Pancreas (tissue), 10 donors: ENCODE data around the gene IER3. TPM values are rescaled to one million over a fixed set of nuclear protein-coding genes. Genes with fewer than 3 reads are reported as not detected.
"Not testable (repeated sequence)": the region's sequence is repeated elsewhere in the genome, so short reads cannot be mapped to it uniquely, and the experiment has no call there.

ENCODE experiments used
- ATAC-seq, 4 donors: fragments of 200-7000 bp; cut with Tn5 transposase; one replicate each; pipeline versions ENCODE4 v1.8.0 to v1.9.1; 2020; ENCODE audit warnings: mild to moderate bottlenecking in 4 of 4, moderate library complexity in 4 of 4
- DNase-seq, 6 donors: peaks; one replicate each; pipeline ENCODE4 v3.0.0-alpha.2; 2020
- FAIRE-seq: peaks from 2 replicates; lab custom pipeline; 2012; peaks lifted over from hg19 to GRCh38; lab: Jason Lieb, UNC
- H3K27ac ChIP-seq, 4 donors: fragments of 200-600 bp; sonication (generic); 1 replicate in 3 of 4; 2 replicates in 1 of 4; pipeline versions ENCODE4 v1.5.0 to v1.8.0; 2020
- H3K27me3 ChIP-seq, 4 donors: fragments of 200-600 bp; one replicate each; pipeline ENCODE4 v1.8.0; 2021
- H3K36me3 ChIP-seq, 3 donors: fragments of 200-600 bp; sonication (generic) in 1 of 3; one replicate each; pipeline versions ENCODE4 v1.5.0 to v1.8.0; 2020 to 2021
- H3K4me1 ChIP-seq, 3 donors: fragments of 200-600 bp; one replicate each; pipeline ENCODE4 v1.8.0; 2021
- H3K4me3 ChIP-seq, 4 donors: fragments of 200-600 bp; sonication (generic) in 2 of 4; one replicate each; pipeline versions ENCODE4 v1.5.0 to v1.8.0; 2020 to 2021
- H3K9me3 ChIP-seq, 4 donors: fragments of 200-600 bp; one replicate each; pipeline ENCODE4 v1.8.0; 2021
- CTCF ChIP-seq, 4 donors: fragments of 200-600 bp; sonication (generic) in 3 of 4; IDR thresholded peaks; one replicate each; pipeline versions ENCODE4 v1.5.0 to v1.8.0; 2021; ENCODE audit warnings: antibody characterized with exemption in 4 of 4
- WGBS, 2 donors: extraction: QIAGEN DNeasy Blood & Tissue Kit; methylation state at CpG; one replicate each; pipeline ENCODE4 v1.1.7; 2013; 5-methylcytosine and 5-hydroxymethylcytosine counted together
- intact Hi-C, 3 donors: fragments of 100-400 bp; cut with DNase I; formaldehyde crosslinking; loops; one replicate each; pipeline versions ENCODE4 v1.11.1 to v1.14.2; 2022
- polyA plus RNA-seq, 2 donors: library from polyadenylated mRNA; stranded (reverse); fragments of 200-250 nt; gene quantifications; one replicate each; pipeline ENCODE4 v1.2.3, GENCODE V29; 2013
- total RNA-seq, 6 donors: library from RNA; stranded (reverse); fragmentation: NEBNext Ultra II Directional in 4 of 6; extraction: Animal tissue kit (Norgen Biotek cat#: 25700) in 4 of 6; gene quantifications; one replicate each; pipeline versions ENCODE4 v1.2.1 to v1.2.4, GENCODE V29; 2021 to 2023
- donor health status: healthy with polysubstance abuse.
- donor health status: DM: no; HTN: no; CAD: no; lungs with moderate emphysema.
- donor health status: DM: no; HTN: no; CAD: no.
- donor health status: control.
- donor health status: control.
- donor health status: Bipolar disorder and iron deficiency.
- donor health status: DM: yes; HTN: yes; CAD: no.
- donor health status: DM: no; HTN: no; CAD: no.
- donor health status: DM: no; HTN: no; CAD: no.
- donor health status: DM: yes; HTN: yes; CAD: no.

IER3 gene
- total and polyA plus RNA-seq, 8 donors: 23.0 to 174 (median 48.8) TPM

DNA sequence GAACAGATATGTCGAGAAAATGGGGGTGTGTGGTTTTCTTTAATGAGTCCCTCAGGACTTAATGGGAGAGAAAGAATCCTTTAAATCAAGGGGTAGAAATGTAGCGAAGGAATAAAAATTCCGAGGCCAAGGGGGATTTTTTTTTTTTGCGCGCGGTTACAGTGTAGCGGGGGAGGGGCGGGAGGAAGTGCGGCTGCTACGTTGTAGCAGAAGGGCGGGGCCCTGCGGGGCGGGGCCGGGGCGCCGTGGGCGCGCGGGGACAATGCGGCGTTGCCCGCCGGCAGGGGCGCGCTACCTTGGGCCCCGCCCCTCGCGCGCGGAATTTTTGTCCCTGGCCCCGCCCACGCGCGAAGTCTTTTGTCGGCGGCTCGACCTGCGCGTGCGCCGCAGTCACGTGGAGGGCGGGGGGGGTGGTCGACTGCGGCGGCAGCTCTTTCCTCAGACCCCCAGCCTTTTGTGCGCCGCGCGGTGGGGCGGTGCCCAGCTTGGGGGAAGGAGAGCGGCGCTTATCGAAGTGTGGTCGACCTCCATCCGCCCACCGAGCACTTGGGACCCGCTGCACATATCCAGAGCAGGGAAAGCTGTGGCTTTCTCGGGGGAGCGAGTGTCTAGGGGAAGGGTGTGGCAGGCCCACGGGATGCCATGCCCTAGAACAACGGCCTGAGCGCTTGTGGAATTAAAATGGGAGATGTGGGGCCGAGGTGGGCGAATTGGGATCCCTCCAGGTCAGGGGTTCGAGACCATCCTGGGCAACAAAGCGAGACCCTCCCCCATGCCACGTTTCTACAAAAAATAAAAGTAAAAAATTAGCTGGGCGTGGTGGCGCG lies 22.9 kb downstream of the IER3 start:
- peak overlapping the region; percentile 63 to 84 (median 84) for H3K4me3 ChIP-seq
- ATAC-seq: peak; percentile 70 to 80 (median 74)
- H3K9me3 ChIP-seq: no peaks in the 10 kb centered on the region
- H3K4me1 ChIP-seq: peaks cover 8 to 12% (median 8%) of the 10 kb centered on the region in 3 donors
- DNase-seq: peak; percentile 87 to 95 (median 92)
- H3K27me3 ChIP-seq: no peaks in the 10 kb centered on the region
- TF ChIP-seq CTCF (IDR thresholded peaks at IDR 0.05): peak in 3 of 4 donors; percentile 42 to 49 (median 47)
- peaks cover 0 to 24% (median 11%) of the 10 kb centered on the region in 3 donors for H3K36me3 ChIP-seq
- 3 to 5% methylated on average over 60 to 71 of the region's 71 CpGs for WGBS, 2 donors
- no peak for FAIRE-seq
- intact Hi-C loops: loop anchor here in 2 of 3 donors (2.0 to 10.0 kb wide), 3 partner anchors 39 to 177 kb away; no protein-coding TSS in a partner anchor
- H3K27ac ChIP-seq: peak overlapping the region; percentile 79 to 97 (median 86)

DNA sequence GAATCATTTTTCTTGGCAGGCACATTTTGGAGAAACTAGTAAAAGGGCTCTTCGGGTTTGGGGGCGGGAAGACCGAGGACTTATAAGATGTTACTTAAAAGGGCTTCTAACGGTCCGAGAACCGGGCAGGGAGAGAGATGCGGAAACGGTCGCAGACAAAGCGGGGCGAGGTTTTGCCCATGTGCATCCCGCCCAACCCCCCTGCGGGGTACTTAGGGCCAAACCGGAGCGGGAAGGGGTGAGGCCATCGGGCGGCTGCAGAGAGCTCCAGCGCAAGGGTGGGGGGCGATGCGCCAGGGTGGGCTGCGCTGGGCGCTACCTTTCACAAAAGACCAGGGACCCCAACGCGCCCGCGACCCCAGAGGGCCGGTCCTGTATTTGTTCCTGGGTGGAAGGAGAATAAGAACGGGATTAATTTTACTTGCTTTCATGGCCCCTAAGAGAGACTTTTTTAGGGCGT lies 23.6 kb downstream of the IER3 start:
- intact Hi-C loops: loop anchor here in 2 of 3 donors (5.0 to 10.0 kb wide), 2 partner anchors 38 to 176 kb away; no protein-coding TSS in a partner anchor
- Histone ChIP-seq H3K4me1 (peaks cover 8 to 12% (median 8%) of the 10 kb centered on the region in 3 donors), H3K4me3 (peak overlapping the region; percentile 47 to 84 (median 84)), H3K27ac (peak overlapping the region; percentile 79 to 97 (median 86)), H3K36me3 (peaks cover 0 to 24% (median 11%) of the 10 kb centered on the region in 3 donors), H3K27me3 (no peaks in the 10 kb centered on the region), H3K9me3 (no peaks in the 10 kb centered on the region)
- FAIRE-seq: no peak
- 0 to 1% methylated on average over 29 of the region's 29 CpGs for WGBS, 2 donors
- no peak for TF ChIP-seq CTCF (IDR thresholded peaks at IDR 0.05)
- ATAC-seq: peak; percentile 17 to 35 (median 22)
- peak; percentile 70 to 80 (median 75) for DNase-seq

GRCh38 chr6:30719791-30720737 lies 24.3 kb downstream of the IER3 start, which contains the start of gene TUBB:
TUBB (plus strand) TSS chr6:30720352; CDS start chr6:30720507, 155 bp downstream.
- FAIRE-seq (no peak), DNase-seq (peak; percentile 95 to 97 (median 96)), ATAC-seq (peak; percentile 69 to 83 (median 76))
- Histone ChIP-seq H3K27ac (peak within 1 kb of the TSS; percentile 79 to 97 (median 86)), H3K4me1 (peaks cover 8 to 12% (median 8%) of the 10 kb centered on the region in 3 donors), H3K36me3 (peaks cover 0 to 24% (median 11%) of the 10 kb centered on the region in 3 donors), H3K27me3 (no peaks in the 10 kb centered on the region), H3K9me3 (no peaks in the 10 kb centered on the region), H3K4me3 (peak within 1 kb of the TSS; percentile 47 to 84 (median 84))
- intact Hi-C loops: loop anchor here in 2 of 3 donors (5.0 to 10.0 kb wide), 2 partner anchors 38 to 175 kb away; no protein-coding TSS in a partner anchor
- 1% methylated on average over 25 to 38 of the region's 38 CpGs for WGBS, 2 donors
- no peak for TF ChIP-seq CTCF (IDR thresholded peaks at IDR 0.05)

- H3K36me3 ChIP-seq: peaks cover 0 to 18% (median 14%) of the 10 kb centered on the region in 3 donors
- WGBS, 2 donors: 35 to 44% methylated on average over 8 of the region's 8 CpGs
These were observed 25.0 kb downstream of the IER3 start for GRCh38 chr6:30719356-30719755.

GRCh38 chr6:30717845-30718720 lies 26.3 kb downstream of the IER3 start:
- 78 to 80% methylated on average over 37 of the region's 37 CpGs for WGBS, 2 donors
- FAIRE-seq, ATAC-seq, H3K27me3 ChIP-seq, H3K9me3 ChIP-seq, intact Hi-C loops: not testable (repeated sequence)
- Histone ChIP-seq H3K27ac (peak overlapping the region; percentile 70 to 89 (median 86)), H3K36me3 (peaks cover 0 to 11% (median 9%) of the 10 kb centered on the region in 3 donors), H3K4me3 (peak overlapping the region in 3 of 4 donors; percentile 5 to 66 (median 22)), H3K4me1 (peaks cover 8 to 11% (median 8%) of the 10 kb centered on the region in 3 donors)
- DNase-seq: peak in 3 of 6 donors; percentile 33 to 41 (median 38)

More at GRCh38 chr6:30719356-30719755, 25.0 kb downstream of the IER3 start:
- Histone ChIP-seq H3K9me3 (no peaks in the 10 kb centered on the region), H3K27ac (peak overlapping the region; percentile 20 to 97 (median 60)), H3K4me1 (peaks cover 8 to 12% (median 8%) of the 10 kb centered on the region in 3 donors), H3K27me3 (no peaks in the 10 kb centered on the region), H3K4me3 (peak overlapping the region; percentile 21 to 84 (median 65))
- no peak for FAIRE-seq
- intact Hi-C loops: no loop called here
- DNase-seq: no peak
- no peak for TF ChIP-seq CTCF (IDR thresholded peaks at IDR 0.05)
- ATAC-seq: no peak
